GM19351 (cell line): ENCODE measurements around the gene AATK.
"Not testable (repeated sequence)": the region's sequence is repeated elsewhere in the genome, so short reads cannot be mapped to it uniquely, and the experiment has no call there.

Source experiments
- ATAC-seq: cut with Tn5 transposase; IDR thresholded peaks from one replicate; pipeline ENCODE4 v1.9.1; 2021; ENCODE audit warnings: mild to moderate bottlenecking, moderate library complexity; ENCODE audit not compliant: unreplicated experiment

The AATK gene

DNA sequence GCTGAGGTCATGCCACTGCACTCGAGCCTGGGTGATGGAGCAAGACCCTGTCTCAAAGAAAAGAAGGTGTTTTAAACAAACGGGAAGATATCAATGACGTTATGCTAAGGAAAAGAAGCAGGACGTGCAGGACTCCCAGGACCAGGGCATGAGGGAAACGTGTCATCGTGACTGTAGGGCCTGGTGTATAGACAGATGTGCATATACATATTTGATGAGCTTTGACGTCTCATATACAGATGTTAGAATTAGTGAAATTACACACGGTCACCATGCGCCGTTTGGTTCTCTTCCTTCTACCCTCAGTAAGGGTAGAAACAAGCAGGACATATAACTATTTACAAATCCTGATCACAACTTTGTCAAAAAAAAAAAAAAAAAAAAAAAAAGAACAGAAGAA, 18.3 kb downstream of the AATK start:
- no peak for ATAC-seq

DNA sequence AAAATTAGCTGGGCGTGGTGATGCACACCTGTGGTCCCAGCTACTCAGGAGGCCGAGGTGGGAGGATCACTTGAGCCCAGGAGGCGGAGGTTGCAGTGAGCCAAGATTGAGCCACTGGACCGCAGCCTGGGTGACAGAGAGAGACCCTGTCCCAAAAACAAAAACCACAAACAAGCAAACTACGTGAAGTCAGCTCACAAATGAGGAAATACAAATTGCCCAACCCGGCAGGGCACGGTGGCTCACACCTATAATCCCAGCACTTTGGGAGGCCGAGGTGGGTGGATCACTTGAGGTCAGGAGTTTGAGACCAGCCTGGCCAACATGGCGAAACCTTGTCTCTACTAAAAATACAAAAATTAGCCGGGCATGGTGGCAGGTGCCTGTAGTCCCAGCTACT, 19.8 kb downstream of the AATK start:
- ATAC-seq: not testable (repeated sequence)

DNA sequence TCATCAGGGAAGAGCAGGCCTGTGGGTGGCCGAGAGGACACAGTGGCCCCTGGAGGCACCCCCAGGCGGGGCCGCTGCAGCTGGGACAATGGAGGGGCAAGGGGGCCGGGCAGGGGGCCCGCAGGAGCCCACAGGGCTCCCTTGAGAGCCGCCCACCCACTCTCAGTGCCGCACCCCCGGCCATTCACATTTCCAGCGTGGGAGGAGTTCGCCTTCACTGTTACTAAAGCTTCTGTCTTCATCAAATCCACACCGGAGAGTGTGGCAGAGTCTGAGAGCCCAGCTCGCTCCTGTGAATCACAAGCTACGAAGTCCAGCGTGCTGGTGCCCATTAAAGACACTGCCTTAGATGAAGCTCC, 21.6 kb downstream of the AATK start:
- ATAC-seq: no peak

DNA sequence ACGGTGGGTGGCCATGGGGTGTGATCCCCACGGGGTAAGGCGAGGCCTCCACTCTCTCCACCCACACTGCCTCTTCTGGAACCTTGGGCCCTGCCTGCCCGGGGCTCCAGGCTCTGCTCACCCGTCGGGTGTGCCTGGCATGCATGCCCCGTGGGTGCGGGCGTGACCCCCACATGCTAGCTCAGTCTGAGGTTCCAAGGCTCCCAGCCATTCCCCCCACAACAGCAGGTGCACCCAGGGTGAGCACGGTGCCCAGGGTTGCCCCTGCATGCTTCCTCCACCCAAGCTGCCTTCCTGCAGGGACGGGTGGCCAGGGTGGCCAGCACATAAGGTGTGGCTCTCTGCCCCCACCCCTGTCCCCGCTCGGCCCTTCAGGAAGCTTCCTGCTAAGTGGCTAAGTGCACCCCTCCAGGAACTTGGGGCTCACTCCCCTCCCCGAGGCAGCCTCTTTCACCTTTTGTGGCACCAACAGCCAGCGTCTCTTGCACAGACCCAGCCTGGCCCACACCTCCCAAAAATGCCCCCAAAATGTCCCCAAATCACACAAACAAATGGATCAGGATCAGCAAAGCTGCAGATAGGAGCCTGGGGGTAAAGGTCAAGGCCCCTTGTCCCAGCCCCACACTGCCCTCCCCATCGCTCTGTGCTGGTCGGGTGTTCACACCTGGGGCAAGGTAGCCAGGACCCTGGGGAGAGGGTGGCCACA, 22.2 kb downstream of the AATK start:
- ATAC-seq: no peak

DNA sequence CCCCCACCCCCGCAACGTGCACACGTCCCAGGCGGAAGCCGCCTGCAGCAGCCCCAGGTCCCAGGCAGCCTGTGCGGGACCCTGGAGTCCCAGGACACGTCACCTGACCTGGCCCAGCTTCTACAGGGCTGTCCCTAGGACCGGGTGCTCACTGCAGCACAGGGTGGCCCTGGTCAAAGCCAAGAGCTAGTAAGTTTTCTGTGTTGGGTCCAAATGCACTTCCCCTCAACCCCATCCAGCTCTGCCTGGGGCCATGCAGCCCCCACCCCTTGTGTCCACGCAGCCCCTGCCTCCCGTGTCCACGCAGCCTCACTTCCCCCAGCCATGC, 22.9 kb downstream of the AATK start:
- no peak for ATAC-seq

DNA sequence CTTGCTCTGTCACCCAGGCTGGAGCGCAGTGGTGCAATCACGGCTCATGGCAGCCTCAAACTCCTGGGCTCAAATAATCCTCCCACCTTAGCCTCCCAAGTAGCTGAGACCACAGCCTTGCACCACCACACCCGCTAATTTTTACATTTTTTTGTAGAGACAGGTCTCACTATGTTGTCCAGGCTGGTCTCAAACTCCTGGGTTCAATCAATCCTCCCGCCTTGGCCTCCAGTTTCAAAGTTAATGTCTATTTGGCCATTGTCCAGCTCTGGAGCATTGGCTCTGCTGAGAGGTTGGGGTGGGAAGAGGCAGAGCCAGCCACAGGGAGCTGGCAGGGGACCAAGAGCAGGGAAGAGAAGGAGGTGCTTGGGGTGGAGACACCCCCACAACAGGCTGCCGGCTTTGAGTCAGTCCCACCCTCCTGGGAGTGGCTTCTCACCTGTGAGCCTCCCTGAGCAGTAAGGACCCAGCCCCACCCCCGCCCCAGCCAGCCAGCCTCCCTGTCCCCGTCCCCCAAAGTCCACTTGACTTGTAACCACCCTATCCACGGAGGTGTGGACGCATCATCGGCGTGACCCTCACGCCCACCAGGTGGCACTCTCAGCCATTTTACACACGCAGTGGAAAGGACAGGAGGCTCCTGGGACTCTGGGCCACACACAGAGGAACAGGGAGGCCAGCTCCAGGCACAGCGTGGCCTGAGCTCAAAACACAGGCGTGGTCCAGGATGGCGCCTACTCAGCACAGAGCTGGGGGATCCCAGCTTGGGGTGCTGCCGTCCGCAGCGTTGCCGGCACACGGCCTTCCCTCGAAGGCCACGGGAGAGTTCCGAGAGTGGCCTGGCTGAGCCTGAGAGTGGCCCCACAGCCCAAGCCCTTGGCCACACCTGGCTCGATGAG, 23.5 kb downstream of the AATK start:
- ATAC-seq: no peak

DNA sequence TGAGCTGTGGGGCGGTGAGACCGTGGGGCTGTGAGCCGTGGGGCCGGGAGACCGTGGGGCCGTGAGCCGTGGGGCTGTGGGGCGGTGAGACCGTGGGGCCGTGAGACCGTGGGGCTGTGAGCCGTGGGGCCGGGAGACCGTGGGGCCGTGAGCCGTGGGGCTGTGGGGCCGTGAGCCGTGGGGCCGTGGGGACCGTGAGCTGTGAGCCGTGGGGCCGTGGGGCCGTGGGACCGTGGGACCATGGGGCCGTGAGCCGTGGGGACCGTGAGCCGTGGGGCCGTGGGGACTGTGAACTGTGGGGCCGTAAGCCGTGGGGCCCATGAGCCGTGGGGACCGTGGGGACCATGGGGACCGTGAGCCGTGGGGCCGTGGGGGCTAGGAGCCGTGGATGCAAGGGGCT, 25.3 kb downstream of the AATK start:
- no peak for ATAC-seq

DNA sequence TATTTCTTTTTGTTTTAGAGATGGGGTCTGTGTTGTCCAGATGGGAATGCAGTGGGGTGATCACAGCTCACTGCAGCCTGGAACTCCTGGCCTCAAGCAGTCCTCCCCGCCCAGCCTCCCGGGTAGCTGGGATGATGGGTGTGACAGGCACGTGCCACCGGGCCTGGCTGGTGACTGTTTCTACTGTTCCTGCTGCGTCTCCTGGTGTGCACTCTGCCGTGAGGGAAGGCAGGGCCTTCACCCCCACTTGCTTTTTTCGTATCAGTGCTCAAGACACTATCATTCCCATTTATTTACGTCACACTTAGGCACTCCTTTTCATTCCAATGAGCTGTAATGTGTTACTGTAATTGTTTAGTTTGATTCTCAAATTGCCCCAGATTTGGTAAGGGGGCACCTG, 26.0 kb downstream of the AATK start:
- ATAC-seq: no peak

DNA sequence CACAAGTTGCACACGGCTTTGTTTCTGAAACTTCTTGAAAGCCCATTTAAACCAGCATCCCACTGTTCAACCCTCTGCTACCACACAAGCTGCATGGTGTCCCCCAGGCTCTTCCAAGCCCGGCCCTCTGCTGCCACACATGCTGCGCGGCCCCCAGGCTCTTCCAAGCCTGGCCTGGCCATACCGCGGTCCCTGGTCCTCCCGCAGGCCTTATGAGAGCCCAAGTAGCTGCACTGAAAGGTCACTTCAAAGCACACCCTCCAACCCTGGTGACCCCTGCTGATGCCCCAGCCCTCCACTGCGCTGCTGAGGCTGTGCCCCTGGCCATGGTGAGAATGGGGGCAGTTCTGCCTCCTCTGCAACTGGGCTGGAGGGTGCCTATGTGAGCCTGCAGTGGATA, 26.6 kb downstream of the AATK start:
- ATAC-seq: no peak

DNA sequence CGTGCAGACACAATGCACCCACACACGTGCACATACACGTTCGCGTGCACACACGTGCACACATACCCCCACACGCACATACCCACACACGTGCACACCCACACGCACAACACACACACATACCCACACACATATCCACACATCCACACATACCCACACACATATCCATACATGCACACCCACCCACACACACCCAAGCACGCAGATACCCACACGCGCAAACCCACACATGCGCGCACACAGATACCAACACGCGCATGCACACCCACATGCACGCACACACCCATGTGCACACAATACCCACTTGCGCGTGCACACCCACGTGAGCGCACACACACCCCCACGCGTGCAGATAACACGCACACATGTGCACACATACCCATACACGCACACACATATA, 27.5 kb downstream of the AATK start:
- no peak for ATAC-seq

DNA sequence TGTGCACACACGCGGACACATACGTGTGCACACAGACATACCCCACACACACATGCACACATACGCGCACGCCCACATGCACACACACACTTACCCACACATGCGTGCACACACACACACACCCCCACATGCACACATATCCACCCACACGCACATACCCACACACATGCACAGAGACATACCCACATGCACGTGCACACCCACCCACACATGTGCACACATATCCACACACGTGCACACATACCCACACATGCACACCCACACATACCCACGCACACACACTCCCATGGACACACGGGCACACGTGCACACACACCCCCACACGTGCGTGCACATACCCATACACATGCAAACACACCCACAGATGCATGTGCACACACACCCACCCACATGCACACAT, 27.9 kb downstream of the AATK start:
- ATAC-seq: no peak

DNA sequence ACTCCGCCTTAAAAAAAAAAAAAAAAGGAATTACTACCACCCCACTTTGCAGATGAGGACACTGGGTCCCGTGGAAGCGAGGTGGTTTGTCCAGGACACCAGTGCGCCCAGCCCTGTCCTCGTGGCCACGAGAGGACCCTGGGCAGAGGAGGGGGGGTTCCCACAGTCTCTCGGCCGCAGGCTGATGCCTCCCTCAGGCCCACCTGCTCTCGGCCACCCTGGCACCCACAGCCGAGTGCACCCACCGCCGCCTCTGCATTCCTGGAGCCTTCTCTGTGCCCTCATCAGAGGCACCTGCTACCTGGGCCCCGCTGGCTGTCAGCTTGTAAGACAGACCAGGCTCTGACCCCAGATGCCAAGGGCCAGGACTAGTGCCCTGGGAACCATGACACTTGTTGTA, 28.8 kb downstream of the AATK start:
- no peak for ATAC-seq

DNA sequence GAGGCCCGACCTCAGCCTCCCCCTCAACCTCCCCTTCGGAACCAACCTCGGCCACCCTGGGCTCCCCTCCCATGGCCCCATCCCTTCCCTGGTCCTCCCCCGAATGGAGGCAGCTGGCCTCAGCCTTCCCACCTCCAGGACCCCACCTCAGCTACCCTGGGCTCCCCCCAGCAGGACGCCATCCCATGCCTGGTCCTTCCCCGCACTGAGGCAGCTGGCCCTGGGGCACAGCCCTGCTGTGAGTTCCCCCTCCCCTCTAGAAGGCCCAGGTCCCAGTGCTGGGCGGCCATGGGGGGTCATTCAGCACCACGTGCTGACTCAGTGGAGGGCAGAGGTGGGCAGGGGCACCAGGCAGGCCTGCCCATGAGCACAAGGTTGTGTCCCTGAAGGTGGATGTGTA, 29.7 kb downstream of the AATK start:
- no peak for ATAC-seq

DNA sequence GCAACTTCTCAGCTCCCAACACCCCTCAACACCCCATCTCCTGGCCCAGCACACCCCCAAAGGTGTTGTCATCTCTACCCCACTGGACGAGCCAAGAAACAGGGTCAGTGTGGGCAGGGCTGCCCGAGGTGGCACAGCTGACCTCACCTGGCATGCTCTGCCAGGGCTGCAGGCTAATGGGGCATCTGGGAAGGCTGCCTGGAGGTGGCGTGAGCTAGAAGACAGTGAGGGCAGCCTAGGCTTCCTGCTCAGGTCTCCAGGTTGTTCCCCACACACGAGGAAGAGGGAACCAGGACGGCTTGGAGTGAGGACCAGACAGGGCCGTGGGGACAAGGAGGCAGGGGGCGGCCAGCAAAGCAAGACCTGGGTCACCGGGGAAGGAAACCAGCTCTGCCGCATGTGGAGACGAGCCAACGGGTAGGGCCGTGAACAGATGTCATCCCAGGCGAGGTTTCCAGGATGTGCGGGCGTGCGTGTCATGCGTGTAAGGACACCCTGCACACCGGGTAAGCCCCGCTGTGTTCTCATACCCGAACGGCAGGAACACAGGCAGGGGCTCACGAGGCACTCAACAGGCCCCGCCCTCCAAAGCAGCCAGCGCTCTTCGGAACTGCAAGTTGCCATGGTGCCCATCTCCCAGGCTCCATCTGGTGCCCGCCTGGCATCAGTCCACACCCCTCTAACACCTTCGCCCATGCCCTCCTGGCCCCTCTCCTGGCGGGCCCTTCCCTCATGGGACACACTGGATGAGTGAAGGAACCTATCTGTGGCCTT, 30.3 kb downstream of the AATK start:
- no peak for ATAC-seq

DNA sequence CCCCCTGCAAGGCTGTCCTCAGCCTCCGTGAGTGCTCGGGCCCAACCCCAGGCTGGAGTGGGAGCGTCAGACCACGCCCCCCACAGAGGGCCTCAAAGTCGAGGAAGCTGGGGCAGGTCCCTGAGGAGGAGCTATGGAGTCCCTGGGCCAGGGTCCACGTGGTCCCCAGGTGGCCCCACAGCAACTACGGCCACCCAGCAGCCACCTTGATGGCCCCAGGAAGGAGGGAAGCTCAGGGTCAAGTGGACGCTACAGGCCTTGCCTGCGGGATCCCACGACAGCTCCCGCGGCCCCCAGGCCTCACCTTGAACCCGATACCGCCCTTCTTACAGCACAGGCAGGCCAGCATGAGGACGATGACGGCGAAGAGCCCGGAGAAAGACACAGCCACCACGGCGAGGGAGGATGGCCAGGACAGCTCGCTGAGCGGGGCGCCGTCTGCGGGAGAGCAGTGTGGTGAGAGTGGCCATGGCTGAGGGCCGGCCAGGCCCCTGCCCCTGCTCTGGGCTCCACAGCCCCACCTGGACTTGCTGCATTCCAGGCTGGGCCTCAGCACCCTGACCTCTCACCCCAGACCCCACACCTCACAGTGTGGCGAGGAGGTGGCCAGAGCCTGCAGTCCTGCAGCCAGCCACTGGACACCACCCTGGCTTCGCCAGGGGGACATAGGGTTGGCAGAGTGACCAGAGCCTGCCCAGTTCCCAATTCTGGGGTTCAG, 31.8 kb downstream of the AATK start:
- no peak for ATAC-seq

DNA sequence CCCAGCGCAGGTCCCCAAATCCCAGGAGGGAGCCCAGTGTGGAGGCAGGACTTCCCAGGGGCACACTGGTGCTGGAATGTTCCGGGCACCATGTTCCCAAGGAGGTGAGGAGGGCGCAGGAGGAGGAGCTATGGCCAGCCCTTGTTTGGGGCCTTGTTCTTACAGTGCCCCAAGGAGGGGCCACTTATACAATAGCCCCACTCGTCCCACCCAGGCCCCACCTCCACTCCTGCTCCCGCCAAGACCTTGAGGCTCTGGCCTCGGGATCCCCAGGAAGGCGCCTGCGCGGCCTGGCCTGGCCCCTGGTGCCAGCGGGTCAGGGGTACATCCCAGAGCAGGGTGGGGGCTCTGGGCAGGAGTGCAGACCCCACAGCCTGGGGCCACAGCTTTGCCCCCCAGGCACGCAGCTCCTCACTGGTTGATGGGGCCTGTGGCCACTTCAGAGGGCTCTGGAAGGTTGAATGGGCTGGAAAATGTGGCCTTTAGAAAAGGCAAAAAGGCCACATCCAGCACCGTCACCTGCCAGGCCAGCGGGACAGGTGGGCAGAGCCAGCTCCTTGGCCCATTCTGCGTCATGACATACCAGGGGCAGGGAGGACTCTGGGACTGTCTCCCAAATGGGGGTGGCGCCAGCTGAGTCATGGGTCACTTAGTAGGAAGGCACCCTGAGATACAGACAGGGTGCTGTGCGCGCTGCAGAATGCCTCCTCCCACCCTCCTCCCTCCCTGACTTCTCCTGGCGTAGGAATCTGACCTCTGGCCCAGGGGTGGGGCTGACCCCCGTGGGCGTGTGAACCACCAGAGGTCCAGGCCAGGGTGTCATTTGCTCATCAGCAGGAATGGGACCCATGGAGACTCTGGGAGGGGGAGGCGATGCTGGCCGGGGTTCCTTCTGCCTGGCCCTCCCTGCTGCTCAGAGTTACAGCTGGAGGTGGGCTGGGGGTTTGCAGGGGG, 33.0 kb downstream of the AATK start:
- no peak for ATAC-seq

DNA sequence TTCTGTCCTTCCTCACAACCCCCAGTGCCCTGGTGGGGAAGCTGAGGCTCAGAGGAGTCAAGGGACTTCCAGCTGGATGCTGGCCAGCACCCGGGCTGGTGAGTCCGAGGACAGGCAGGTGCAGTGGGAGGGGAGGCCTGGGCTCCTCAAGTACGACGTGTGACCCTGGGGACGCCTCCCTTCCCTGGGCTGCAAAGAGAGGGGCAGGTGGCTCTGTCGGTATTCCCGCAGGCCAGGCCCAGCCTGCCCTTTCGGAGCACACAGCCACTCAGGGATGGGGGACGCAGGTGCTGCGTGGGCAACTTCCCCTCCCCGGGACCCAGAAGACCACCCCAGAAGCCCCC, 33.9 kb downstream of the AATK start:
- ATAC-seq: no peak

DNA sequence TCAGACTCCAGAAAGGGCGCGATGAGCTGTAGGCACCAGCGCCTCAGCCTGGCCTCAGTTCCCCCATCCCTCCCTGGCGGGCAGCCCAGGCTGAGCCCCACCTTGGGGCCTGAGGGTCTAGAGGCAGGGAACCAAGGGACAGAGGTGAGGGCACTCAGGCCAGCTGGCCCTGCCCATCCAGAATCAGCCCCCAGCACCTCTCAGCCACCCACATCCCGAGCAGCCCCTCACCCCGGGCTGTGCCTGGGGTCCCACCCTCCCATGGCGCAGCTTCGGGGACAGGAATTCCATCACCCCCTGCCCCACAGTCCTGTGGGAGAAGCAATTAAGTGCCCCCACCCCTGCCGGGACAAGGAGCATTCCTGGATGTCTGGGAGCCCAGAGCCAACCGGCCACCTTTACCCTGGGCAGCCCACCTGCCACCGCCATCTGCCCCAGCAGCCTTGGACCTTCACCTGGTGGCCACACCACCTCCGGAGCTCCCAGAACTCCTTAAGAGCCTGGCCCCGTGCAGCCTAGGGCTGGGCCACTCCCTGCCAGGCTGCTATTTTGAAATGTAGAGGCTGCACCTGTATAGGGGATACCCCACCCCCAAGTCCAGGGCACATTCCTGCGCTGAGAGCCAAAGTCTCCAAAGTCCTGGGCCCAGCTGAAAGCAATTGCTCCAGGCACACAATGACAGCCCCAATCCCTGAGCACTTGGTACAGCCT, 34.4 kb downstream of the AATK start:
- ATAC-seq: no peak
